Activated effector memory CD4-positive, alpha-beta T cell treated with Interleukin-2 at 50 U/mL for 16 hours (primary cell): Measurements from ENCODE around the gene CADM1.

Experiments
- DNase-seq: peaks from one replicate; pipeline ENCODE4 v3.0.0-alpha.2; 2020

Gene CADM1

DNA sequence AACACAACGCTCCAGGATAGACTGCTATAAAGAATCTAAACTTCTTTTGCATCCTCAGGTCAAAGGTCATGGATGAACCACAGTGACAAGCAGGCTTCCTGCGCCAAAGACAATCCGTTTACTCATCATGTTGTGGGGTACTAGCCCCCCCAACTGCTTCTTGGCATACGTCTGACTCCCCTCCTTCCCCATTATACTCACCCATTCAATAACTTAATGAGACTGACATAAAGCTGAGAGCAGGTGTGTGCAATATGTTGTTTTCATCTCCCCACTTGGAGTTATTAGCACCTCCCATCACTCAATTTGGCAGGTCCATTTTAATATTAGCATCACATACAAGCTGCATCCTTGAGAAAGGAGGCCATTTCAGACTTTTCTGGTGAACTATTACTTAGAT is 157.1 kb downstream of the CADM1 start:
- DNase-seq, result no peak

DNA sequence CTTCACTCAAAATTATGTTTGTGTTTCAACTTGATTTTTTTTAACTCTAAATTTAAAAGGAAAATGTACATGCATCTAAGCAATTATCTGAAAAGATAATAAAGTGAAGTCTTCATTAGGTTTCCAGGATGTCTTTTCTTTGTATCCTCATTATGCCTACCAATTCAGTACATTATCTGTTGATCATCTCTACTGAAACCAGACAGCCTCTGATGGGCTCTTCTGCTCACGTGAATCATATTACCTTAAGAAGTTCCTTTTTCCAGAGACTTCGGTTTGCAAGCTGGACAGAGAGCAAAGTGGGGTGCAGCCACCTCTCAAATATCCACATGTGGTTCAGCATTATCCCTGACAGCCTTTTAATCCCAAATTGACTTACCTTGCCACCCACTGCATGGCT is 158.4 kb downstream of the CADM1 start:
- no peak for DNase-seq

DNA sequence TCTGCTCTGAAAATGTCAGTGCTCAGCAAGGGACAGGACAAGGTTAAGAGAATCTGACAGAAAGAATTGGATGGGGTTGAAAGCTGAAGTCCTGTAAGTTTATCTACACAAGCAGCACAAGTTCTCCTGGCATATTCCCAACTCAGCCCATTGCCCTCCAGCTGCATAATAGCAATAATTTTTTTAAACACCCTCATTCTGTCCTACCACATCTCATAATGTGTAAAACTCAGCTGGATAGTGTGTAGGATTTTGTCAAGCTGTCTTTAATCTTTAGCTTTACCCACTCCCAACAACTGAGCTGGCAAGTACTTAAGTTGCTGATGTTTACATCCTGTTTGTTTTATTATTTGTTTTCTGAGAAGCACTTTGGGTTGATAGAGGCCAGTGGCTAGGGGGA is 158.9 kb downstream of the CADM1 start:
- no peak for DNase-seq

DNA sequence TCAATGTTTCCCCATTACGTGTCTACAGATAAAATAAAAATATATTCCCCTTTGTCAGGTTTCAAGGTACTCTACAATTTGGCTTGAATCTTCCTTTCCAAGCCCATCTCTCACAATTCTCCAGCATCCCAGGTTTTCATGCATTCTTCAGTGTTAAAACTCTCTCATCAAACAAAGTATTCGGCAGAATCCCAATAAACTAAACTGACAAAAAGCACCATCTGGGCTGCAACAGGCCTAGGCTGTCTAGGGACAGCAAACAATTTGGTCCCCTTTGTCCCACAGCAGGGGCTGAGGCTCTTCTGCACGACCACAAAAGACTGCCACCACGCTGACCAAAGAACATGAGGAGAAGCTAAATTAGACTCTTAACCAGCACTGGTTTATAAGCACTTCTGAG is 159.4 kb downstream of the CADM1 start:
- DNase-seq, result no peak

DNA sequence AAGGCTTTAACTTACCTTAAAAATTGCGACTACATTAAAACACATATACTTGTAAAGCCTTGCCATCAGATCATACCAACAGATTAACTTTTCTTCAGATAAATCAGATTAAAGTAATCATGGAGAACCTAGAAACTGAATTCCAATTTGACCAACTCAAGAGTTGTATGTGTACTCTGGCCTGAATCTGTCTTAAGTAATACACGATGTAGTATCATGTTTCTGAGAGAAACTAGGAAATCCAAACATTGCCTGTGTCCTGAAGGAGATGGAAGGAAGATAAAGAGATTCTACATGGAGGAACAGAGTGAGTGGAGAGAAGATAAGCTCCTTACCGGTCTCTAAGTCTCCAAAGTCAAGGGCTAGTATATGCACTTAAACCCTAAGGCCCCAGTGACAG is 162.1 kb downstream of the CADM1 start:
- no peak for DNase-seq

DNA sequence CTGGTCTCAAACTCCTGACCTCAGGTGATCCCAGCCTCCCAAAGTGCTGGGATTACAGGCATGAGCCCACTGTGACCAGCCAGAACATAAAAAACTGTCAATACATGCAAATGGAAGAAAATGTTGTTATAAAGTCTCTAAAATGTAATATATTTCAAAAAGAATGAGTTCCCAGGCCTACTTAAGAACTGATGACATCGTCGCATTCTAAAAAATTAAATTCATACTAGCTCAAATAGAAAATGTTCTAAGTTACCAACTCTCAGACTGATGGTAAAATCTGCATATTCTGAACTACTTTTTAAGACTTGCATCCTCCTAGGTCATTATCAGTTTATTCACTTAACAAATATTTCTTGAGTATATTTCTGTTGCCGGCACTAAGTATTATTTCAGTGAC is 163.3 kb downstream of the CADM1 start:
- DNase-seq, result no peak

DNA sequence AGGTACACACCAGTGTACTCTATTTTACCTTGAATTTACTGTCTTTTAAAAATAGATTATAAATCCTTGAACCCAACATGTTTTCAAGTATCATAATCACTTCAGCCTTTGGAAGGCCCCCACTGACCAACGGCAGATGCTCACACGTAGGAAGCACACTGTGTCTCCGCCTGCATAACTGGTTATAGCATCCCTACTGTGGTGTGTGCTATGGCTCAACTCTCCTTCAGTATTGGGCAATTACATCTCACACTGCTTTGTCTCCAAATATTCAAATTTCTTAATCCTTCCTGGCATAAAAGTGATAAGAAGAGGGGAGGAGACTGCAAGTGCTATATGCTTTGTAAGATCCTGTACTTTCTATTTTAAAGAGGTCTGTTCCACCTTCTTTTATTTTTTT is 165.7 kb downstream of the CADM1 start:
- no peak for DNase-seq

DNA sequence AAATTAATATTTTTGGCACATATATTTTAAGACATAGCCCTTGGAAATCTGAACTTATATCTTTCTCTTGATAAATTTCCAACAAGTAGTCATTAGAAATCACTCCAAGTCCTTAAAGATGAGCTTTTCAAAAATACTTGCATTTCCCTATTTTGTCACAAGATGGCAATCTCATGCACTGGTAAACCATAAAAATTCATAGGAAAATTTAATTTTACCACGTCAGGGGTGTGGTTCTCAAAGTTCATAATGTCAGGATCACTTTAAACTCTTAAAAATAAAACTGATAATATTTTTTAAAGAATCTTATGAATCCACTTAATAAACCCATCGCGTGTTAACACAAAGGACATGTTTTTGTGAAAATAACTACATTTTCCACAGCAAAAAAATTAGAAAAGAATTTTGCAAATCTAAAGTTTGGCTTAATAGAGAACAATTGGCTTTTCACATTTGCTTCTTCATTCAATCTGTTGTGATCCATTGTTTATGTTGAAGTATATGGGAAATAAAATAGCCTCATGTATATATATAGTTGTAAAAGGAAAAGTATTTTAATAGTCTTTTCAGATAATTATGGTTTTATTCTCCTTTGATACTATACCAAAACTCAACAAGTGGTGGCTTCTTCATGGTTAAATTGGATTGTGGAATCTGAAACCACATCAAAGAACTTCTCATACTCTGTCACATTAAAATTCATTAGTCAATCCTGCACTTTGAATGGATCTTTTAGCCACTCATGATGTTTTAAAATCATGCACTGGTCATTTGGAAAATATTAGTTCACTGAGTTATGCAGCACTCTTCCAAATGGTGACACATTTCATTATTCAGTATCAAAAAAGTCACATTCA is 169.1 kb downstream of the CADM1 start:
- DNase-seq, result no peak

DNA sequence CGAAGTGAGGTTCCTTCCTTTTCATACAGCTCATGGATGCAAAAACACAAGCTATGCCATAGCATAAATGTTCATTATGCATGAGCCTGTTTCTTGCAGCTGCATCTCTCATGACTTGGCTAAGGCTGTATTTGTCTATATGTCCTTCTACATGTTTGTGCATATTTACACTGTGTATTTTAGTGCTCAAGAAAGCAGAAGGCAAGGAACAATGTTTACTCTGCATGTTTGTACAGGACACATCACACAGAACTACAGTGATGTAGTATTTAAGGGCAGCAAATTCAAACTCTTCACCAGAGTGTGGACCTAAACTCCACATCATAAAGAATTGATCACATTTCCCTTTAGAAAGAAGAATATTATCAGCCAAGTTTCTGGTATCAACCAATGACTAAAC is 170.3 kb downstream of the CADM1 start:
- DNase-seq, result no peak

DNA sequence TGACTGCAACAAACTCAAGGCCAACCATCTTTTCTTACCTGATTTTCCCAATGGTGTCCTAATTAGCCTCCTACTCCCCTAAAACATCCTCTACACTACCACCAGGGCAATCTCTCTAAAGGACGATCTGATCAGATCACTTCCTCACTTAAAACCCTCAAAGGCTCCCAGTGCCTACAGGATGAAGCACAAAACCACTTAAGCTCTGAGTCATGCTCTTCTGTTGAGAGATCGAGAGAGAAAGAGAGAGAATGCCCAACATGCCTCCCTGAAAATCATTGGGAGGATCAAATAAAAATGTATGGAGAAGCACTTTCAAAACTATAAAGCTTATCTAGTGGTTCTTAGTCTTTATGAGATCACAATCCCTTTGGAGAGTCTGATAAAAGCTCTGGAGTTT is 171.1 kb downstream of the CADM1 start:
- DNase-seq, result no peak

DNA sequence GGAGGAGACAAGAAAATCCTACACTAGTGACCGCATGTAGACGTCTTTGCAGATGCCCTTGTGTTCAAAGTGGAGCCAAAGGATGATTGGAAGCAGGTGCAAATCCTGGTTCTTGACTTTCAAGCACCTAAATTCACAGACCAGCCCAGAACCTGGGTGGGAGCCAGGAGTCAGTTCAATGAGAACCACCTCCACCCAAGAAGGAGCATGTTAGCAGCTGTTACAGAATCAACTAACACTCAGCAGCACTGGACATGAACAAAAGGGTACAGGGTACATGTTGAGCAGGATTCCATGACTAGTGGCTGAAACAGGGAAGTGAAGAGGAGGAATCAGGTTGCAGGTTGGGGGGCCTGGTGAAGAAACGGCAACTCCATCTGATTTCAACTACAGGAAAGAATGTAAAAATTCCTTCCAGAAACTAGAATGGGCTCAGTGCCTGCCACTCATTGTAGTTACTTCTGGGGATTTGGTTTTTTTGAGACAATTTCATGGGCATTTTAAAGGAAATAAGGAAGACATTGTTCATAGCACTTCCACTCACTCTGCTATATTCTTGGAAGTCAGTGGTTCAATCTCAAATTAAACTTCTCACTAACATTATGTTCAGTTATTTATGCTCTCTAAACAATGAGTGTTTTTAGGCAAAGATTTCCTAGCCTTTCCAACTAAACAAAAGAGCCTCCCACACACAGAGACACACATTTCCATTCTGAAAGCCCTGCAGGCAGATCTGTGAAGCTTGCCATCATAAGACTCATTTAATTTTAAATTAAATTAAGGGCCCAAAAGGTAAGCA is 173.3 kb downstream of the CADM1 start:
- DNase-seq, result no peak

DNA sequence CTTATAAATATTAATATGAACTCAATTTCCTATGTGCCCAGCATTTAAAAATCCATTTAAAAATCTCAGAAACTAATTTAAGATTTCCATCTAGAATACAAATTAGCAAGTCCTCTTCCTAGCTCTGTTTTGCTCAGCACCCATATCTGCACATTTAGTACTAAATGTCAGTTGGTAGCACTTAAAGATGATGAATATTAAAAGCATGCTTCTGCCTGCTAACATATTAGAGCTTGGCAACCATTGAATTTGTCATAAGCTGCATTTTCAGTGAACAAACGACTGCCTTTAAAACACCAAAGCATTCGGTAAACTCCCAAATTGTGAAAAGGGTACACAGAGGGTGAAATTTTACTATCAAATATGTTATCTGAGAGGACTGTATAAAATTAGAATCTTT is 177.7 kb downstream of the CADM1 start:
- no peak for DNase-seq

DNA sequence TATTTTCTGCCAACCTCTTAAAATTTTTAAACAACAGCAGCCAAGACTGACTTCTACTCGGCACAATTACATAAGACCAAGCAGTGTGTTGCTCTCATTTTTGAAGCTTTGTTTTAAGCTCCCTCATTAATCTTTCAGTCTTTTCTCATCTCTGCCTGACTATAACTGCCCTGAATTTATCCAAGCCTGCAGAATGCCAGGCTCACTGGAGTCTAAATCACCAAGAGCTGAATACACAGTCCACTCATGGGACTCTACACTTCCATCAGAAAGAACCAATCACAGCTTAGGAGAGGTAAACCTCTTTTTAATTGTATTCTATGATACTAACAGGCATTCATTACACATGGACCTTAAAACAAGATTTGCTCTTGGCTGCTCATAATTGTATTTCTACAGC is 178.7 kb downstream of the CADM1 start:
- no peak for DNase-seq

DNA sequence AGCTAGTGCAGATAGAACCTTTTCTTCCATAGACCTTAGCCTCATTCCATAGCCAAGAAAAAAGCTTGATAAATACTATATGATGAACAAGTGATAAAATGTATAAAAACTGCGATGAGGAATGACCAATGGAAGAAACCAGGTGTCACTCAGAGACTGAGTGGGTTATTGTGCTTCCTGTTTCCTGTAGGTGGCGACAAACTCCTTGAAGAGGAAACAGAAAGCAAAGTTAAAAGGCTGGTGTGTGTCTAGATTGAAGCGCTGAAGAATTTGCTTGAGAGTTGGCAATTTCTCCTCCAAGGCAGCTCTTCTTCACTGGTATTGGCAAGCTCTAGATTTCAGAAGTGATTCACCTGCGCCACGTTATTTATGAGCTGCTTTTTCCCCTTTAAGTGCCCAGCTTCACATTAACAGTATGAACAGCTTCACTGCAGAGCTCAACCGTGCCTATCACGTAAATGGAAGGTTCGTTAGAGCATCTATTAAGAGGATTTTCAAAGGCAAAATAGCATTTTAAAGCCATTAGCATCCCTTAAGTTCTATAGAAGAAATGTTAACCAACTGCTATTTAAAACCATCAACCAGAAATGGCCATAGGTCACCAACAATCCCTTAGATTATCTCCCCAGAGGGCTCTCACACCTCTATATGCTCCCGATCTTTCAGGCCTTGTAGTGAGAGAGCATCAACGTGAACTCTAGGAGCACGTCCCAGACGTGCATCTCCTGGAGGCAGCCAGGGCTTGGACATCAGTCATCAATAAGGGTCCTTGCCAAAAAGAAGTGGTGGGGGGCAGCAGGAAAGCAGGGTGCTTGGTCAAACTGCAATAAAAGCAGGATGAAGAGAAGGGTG is 179.4 kb downstream of the CADM1 start:
- DNase-seq, result no peak

DNA sequence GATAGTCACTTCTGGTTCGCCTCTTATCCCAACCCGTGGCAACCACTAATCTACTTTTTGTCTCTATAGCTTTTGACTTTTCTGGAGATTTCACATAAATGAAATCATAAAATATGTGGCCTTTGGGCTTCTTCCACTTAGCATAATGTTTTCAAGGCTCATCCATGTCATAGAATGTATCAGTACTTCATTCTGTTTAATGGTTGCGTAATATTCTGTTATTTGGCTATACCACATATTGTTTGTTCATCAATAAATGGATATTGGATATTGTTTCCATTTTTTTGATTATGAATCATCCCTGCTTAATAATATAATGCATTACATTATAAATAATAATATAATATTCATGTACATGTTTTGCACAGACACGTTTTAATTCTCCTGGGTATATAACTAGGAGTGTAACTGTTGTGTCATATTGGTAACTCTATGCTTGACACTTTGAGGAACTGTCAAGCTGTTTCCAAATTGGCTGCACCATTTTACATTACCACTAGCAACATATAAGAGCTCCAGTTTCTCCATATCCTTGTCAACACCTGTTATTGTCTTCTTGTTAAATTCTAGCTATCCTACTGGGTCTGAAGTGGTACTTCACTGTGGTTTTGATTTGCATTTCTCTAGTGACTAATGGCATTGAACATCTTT is 181.5 kb downstream of the CADM1 start:
- DNase-seq, result no peak

DNA sequence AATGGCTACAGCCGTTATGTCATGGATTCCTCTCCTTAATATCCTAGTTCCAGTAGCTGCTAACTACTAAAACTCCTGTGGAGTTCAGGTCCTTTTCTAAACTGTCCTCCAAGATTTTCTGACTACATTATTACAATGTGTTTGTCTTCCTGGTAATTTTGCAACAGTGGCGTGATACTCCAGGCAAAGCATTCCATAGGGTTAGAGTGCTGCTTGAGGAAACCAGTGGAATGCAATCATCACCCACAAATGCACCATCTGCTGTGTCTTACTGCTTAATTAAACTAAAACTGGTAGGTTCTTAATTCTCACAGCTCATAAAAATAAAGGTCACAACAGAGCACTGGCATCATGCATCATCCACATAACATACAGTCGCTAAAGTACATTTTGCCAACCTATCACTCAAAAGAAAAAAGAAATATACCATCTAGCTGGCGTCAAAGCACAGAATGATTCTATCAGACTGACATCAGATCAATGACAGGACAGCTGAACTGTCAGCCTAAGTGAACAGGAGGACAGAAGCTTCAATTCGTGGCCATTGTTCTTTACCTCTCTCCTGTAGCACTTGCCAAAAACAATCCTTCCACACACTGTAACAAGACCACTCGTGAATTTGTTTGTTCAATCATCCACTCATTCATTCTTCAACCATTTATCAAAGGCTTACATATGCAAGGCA is 182.5 kb downstream of the CADM1 start:
- no peak for DNase-seq

DNA sequence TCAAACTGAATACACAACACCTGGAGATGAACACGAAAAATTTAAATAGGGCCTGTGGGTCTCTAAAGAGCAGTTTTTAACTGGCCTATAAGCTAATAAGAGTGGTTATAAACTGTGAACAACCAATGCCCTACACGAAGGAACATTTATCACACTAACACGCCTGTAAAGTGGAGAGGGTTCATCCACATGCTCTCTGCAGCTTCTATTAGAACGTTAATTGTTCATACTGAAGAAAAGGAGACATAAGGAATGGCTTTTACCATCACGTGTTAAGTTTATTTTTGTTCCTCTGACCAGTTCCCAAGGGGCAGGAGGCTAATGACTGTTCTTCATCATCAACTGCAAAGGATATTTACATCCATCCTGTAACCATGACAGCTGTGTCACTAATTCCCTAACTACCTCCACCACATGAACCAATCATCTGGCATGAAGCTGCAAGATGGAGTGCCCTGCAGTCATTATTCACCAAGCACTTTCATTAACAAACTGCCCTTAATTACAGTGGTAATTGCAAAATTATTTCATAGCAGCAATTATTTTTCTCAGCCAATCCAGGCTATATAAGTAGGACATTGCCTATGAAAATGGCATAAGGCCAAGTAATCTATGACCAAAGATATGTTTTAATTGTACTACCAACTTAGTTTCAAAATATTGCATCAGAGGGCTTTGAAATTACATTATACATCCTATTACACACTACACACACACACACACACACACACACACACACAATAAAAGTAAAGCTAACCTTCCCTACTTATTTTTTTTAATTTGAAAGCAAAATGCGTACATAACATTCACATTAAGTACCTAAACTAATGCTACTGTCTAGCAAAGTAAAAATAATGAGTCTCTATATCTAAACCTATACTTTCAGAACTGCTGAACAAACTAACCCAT is 186.7 kb downstream of the CADM1 start:
- DNase-seq, result no peak

DNA sequence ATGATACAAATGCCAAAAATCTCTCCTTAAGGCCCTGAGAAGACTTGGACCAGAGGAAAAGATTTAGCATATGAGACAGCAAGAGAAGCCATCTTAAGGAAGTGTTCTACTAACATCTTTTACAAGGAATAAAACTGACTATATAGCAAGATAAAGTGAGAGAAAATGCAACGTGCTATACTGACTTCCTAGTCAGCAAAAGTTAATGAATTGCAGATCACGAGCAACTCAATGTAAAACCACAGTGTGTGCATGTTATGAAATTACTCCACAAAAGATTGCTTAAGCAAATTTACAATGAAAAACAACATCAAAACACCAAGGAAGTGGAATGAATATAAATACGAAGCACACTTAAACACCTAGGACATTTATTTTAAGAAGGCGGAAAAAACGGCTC is 187.5 kb downstream of the CADM1 start:
- DNase-seq, result no peak

DNA sequence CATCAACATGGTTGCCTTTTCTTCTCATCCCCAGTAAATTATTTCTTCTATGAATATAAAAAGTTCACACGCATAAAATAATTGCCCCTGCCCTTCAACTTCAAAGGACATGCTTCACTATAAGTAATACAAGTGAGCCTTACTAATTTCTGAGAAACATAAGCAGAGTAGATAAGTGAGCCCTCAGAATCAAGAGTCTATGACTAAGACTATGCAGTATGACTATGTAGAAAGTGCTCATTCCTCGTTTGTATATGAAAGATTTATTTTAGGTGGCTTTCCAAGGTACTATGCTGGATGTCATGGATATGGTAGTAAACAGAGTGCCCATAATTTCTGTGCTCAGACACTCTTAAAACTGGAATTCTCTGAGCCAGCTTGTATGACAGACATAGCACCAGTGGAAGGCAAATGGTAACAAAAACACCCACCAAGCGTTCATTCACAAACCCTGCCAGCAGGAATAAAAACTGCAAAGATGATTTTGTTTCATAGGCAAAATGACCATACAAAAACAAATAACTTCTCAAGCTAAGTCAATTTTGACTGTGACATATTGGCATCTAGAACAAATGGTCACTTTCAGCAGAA is 189.8 kb downstream of the CADM1 start:
- DNase-seq, result no peak

DNA sequence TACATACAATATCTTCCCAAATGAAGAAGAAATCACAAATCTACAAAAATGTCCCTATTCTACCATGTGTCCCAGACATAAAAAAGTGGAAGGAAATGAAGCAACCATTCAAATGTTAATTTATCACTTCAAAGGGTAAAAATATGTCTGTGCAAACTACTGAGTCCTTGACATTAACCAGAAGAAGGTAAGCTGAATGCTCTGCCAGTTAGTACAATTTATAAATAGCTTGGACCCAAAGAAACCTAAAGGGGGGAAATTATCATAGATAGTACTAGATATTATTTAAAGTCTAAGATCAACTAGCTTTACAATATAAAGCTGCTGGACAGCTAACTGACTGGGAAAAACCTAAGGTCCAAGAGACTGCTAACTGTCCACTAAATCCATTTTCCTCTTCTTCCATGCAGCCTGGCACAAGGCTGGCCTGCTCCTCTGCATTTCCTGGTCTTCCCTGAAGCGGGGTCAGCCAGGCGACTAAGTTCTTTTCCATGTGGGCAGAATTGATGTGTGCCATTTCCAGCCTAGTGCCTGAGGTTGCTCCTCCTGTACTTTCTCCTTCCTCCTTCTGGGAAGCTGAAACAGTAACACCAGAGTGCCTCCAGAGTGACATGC is 190.9 kb downstream of the CADM1 start:
- DNase-seq, result no peak
